K562 (cell line): ENCODE measurements around the gene GNB5. TPM values are rescaled to one million over a fixed set of nuclear protein-coding genes. Genes with fewer than 3 reads are reported as not detected.

Source experiments
- ATF1 ChIP-seq, 2 experiments: fragments of 450-650 bp in 1 of 2; IDR thresholded peaks; 2 replicates each; pipeline ENCODE4 v1.6.1; 2016; ENCODE audit warnings: missing compliant biosample characterization in 1 of 2, missing genetic modification characterization in 1 of 2
- BHLHE40 ChIP-seq: IDR thresholded peaks from 2 replicates; pipeline ENCODE4 v1.6.1; 2011; ENCODE audit warnings: low read length, improper control_type of control experiment
- CREB3 ChIP-seq: fragments of 450-650 bp; conservative IDR thresholded peaks from 2 replicates; pipeline ENCODE4 v1.6.1; 2016; ENCODE audit warnings: missing genetic modification characterization, low read depth, mild to moderate bottlenecking, missing compliant biosample characterization, moderate library complexity
- GATA2 ChIP-seq: sonication (generic); formaldehyde crosslinking; IDR thresholded peaks from 2 replicates; pipeline ENCODE4 v1.4.0; 2020; ENCODE audit warnings: mild to moderate bottlenecking, missing genetic modification reagents
- GTF2E2 ChIP-seq: fragments of 200-800 bp; sonication (Bioruptor generic); IDR thresholded peaks from 2 replicates; pipeline ENCODE4 v1.6.1; 2016; ENCODE audit warnings: missing genetic modification characterization, missing compliant biosample characterization
- LARP7 ChIP-seq: fragments of 450-650 bp; IDR thresholded peaks from 2 replicates; pipeline ENCODE4 v1.6.1; 2016
- MAFG ChIP-seq: fragments of 450-650 bp; conservative IDR thresholded peaks from 2 replicates; pipeline ENCODE4 v1.6.1; 2016; ENCODE audit warnings: missing genetic modification characterization, missing compliant biosample characterization
- MAFK ChIP-seq: IDR thresholded peaks from 2 replicates; pipeline ENCODE4 v1.6.1; 2011; ENCODE audit warnings: low read length, improper control_type of control experiment
- MXI1 ChIP-seq: IDR thresholded peaks from 2 replicates; pipeline ENCODE4 v1.6.1; 2011; ENCODE audit warnings: low read depth, mild to moderate bottlenecking, improper control_type of control experiment, low read length
- NCOA1 ChIP-seq: fragments of 450-650 bp; IDR thresholded peaks from 2 replicates; pipeline ENCODE4 v1.6.1; 2016; ENCODE audit warnings: low read depth
- NCOA2 ChIP-seq, 2 experiments: fragments of 450-650 bp; IDR thresholded peaks; 2 replicates each; pipeline ENCODE4 v1.6.1; 2018; ENCODE audit warnings: mild to moderate bottlenecking in 2 of 2, moderate library complexity in 1 of 2; ENCODE audit not compliant: partially characterized antibody in 2 of 2
- SNIP1 ChIP-seq: fragments of 450-650 bp; IDR thresholded peaks from 2 replicates; pipeline ENCODE4 v1.7.1; 2017; ENCODE audit warnings: low read depth, mild to moderate bottlenecking
- STAT5A ChIP-seq: IDR thresholded peaks from 2 replicates; pipeline ENCODE4 v1.6.1; 2012; ENCODE audit warnings: low read length, inconsistent platforms, borderline replicate concordance
- SUPT5H ChIP-seq: fragments of 450-650 bp; IDR thresholded peaks from 2 replicates; pipeline ENCODE4 v1.6.1; 2016
- TAL1 ChIP-seq: fragments of 450-650 bp; IDR thresholded peaks from 2 replicates; pipeline ENCODE4 v1.6.1; 2016; ENCODE audit warnings: mild to moderate bottlenecking
- TCF3 ChIP-seq: sonication (generic); formaldehyde crosslinking; IDR thresholded peaks from 2 replicates; pipeline ENCODE4 v1.4.0; 2020; ENCODE audit warnings: mild to moderate bottlenecking, missing genetic modification reagents
- TCF7 ChIP-seq: sonication (generic); IDR thresholded peaks from 2 replicates; pipeline ENCODE4 v1.6.1; 2016; ENCODE audit warnings: antibody characterized with exemption, borderline replicate concordance
- TRIM24 ChIP-seq, 2 experiments: fragments of 450-650 bp; IDR thresholded peaks; 2 replicates each; pipeline ENCODE4 v1.6.1; 2016
- UBTF ChIP-seq, 2 experiments: IDR thresholded peaks; 2 replicates each; pipeline ENCODE4 v1.6.1; 2012; ENCODE audit warnings: improper control_type of control experiment in 2 of 2, low read depth in 2 of 2, low read length in 2 of 2, borderline replicate concordance in 1 of 2
- ZBTB26 ChIP-seq: fragments of 450-650 bp; formaldehyde crosslinking; IDR thresholded peaks from 2 replicates; pipeline ENCODE4 v1.4.0; 2022; ENCODE audit warnings: missing genetic modification characterization
- ZC3H4 ChIP-seq: sonication (generic); formaldehyde crosslinking; IDR thresholded peaks from 2 replicates; pipeline ENCODE4 v1.9.0; 2021; ENCODE audit warnings: missing genetic modification reagents, borderline replicate concordance
- ZKSCAN1 ChIP-seq: fragments of 150-350 bp; IDR thresholded peaks from 2 replicates; pipeline ENCODE4 v1.6.1; 2016; ENCODE audit warnings: low read depth, low read length
- ZNF3 ChIP-seq: fragments of 250-450 bp; sonication (Bioruptor Pico); IDR thresholded peaks from 2 replicates; pipeline ENCODE4 v1.5.0; 2021; ENCODE audit warnings: mild to moderate bottlenecking, moderate library complexity
- polyA plus RNA-seq, 8 experiments: library from polyadenylated mRNA; depleted of rRNA in 4 of 8; stranded (reverse) in 5 of 8; unstranded in 3 of 8; fragments of >200 nt; fragmentation: Nextera tagmentation in 2 of 8; fragmentation: Illumina TruSeq in 1 of 8; extraction: Ambion mirVana in 2 of 8; extraction: Trizol in 1 of 8; gene quantifications; 2 replicates each; pipeline versions ENCODE4 v1.2.1 to v1.2.3, GENCODE V29; 2011 to 2014; ENCODE audit warnings: inconsistent platforms in 1 of 8, missing spikeins in 1 of 8
- total RNA-seq, 7 experiments: library from RNA; depleted of rRNA in 6 of 7; stranded (reverse); fragments of >200 nt in 6 of 7; fragmentation: Illumina TruSeq in 2 of 7; extraction: Trizol in 2 of 7; gene quantifications; 2 replicates each; pipeline versions ENCODE4 v1.2.1 to v1.2.3, GENCODE V29; 2011 to 2021; ENCODE audit warnings: low replicate concordance in 1 of 7

GNB5 gene
- total and polyA plus RNA-seq, 9 of the 15 experiments (the other 6 are each of a cell fraction or from before 2014, with no cell fraction given) = 0.11 to 2.1 (median 0.77) TPM

GRCh38 chr15:52076889-52077781 lies 114.1 kb downstream of the GNB5 start (continued):
- TF ChIP-seq MAFG (peak; percentile 24; the same call in 1 of the 2 replicates), ZBTB26 (no peak), ZC3H4 (CRISPR knock-in tag) (no peak), ZNF3 (CRISPR knock-in tag) (no peak), STAT5A (no peak), TRIM24 (IDR thresholded peaks at IDR 0.05) (no peak), SUPT5H (no peak), GTF2E2 (tag) (no peak), ZKSCAN1 (no peak), MXI1 (no peak), UBTF (IDR thresholded peaks at IDR 0.05; ENCODE audit: borderline replicate concordance in 1 of 2, low read depth in 2 of 2, low read length in 2 of 2) (no peak), LARP7 (no peak), ATF1 (CRISPR knock-in tag; IDR thresholded peaks at IDR 0.05) (no peak), ATF1 (tag; IDR thresholded peaks at IDR 0.05) (no peak), TCF7 (no peak), TCF3 (peak; percentile 68), BHLHE40 (peak; percentile 22; the same call in 1 of the 2 replicates), SNIP1 (no peak), CREB3 (no peak), NCOA2 (IDR thresholded peaks at IDR 0.05; ENCODE audit: partially characterized antibody in 2 of 2) (no peak), GATA2 (CRISPR knock-in tag) (0 out of 2 replicates have a peak, but pooled peaks have one; percentile 7), MAFK (0 out of 2 replicates have a peak, but pooled peaks have one; percentile 3), NCOA1 (no peak), TAL1 (peak; percentile 35; the same call in 1 of the 2 replicates)
